HG02642 (cell line): ENCODE results near the gene SERF1A.
"Not testable (repeated sequence)": the region's sequence is repeated elsewhere in the genome, so short reads cannot be mapped to it uniquely, and the experiment has no call there.

ENCODE experiments used
- ATAC-seq: cut with Tn5 transposase; IDR thresholded peaks from one replicate; pipeline ENCODE4 v1.9.1; 2021; ENCODE audit warnings: mild to moderate bottlenecking; ENCODE audit not compliant: unreplicated experiment, poor library complexity

SERF1A gene

GRCh38 chr5:70900533-70901271, at the start of gene SERF1A:
TSS of gene SERF1A (plus strand) at chr5:70900669. CDS start at chr5:70900870, 201 bp downstream.
- peak; percentile 95 for ATAC-seq

- not testable (repeated sequence) for ATAC-seq
Observed at GRCh38 chr5:70866778-70867177, 33.7 kb upstream of the SERF1A start.

GRCh38 chr5:70870626-70871025, 29.8 kb upstream of the SERF1A start:
- not testable (repeated sequence) for ATAC-seq

DNA sequence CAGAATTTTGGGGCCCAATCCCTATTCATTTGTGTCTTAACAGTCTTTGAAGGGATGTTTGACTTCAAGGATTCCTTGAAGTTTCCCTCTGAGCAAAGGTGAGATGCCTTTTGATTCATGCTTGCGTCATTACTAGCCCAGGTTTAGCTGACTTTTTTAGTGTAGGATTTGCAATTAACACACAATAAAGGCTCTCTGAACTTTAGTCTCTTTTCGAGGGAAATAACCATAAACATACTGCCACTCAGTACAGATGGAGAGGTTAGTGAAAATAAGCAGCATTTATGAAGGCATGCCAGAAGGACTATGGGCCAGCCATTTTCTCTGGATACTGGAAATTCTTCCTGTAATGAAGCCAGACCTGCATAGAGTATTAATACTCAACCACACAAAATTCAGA, 4.4 kb upstream of the SERF1A start:
- ATAC-seq = not testable (repeated sequence)

GRCh38 chr5:70901272-70901571, 753 bp downstream of the SERF1A start:
- peak; percentile 21 for ATAC-seq

GRCh38 chr5:70906624-70907023, 6.2 kb downstream of the SERF1A start:
- ATAC-seq = not testable (repeated sequence)

GRCh38 chr5:70916829-70917228, 16.4 kb downstream of the SERF1A start:
- not testable (repeated sequence) for ATAC-seq

GRCh38 chr5:70925211-70925562, 24.7 kb downstream of the SERF1A start:
- not testable (repeated sequence) for ATAC-seq

DNA sequence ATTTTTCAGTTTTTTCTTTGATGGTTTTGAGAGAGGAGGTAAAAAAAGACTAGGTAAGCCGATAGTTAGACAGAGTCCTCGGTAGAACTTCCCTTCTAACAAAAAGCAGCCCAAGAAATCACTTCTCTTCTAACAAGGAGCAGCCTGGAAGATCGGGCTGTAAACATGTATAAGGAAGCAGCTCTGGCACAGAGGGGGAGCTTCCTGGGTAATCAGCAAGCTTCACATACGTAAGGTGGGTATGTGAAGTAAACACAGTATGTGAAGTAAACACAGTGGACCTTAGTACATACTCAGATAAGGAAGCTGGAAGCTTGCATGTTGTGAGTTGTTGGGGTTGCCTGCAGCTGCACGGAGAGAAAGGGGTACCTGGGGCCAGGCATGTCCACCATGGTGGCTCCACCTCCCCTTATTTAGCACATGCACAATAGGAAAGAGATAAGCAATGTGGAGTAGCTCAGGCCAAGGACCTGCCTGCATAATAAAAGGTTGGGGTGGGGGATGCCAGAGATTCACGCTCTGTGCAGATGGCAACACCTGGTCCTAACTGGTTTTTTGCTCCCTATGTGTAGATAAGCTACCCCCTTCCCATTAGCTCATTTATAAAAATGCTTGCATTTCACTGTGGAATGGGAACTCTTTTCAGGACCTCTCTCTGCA, 31.4 kb downstream of the SERF1A start:
- ATAC-seq = not testable (repeated sequence)

GRCh38 chr5:70932560-70932959, 32.1 kb downstream of the SERF1A start:
- not testable (repeated sequence) for ATAC-seq

- not testable (repeated sequence) for ATAC-seq
Observed at GRCh38 chr5:70953068-70953467, 52.6 kb downstream of the SERF1A start.
